ENCODE results near the gene NPVF. TPM values are rescaled to one million over a fixed set of nuclear protein-coding genes. Genes with fewer than 3 reads are reported as not detected.
A peak's percentile ranks its signal among the peaks of the same experiment; 100 is the strongest.

NPVF gene
- total RNA-seq, 3 donors from 2014 or later (not counting 1 experiment from before 2014, with no cell fraction given) = not detected

DNA sequence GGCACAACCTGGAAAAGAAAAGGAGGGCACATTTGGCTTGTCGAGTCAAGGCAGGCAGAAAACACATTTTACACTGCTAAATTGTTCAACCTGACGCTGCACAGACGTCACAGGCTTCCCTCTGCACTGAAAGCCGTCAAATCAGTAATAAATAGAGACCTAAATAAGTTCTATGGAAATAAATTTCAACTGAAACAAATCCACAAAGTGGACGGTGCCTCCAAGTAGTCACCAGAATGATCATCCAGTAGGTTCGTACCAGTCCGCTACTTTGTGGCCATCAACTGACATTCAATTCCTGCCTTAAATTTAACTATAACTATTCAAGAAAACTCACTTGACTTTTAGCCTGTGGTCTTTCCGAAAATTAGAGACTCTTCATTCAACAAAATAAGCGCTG is 49.0 kb downstream of the NPVF start:
- Mint-ChIP-seq H3K4me1 (peaks cover 15 to 22% of the 10 kb centered on the region in 2 donors), H3K36me3 (no peaks in the 10 kb centered on the region), H3K9me3 (no peaks in the 10 kb centered on the region), H3K4me3 (peak overlapping the region; percentile 88), H3K27me3 (ENCODE audit: low read depth in 2 of 2) (peaks cover 2 to 4% of the 10 kb centered on the region in 2 donors), H3K27ac (peak overlapping the region; percentile 73 to 93)
- no peaks in the 10 kb centered on the region for H3K27me3 ChIP-seq (ENCODE audit: control insufficient read depth, insufficient read depth, low read length)
- H3K4me1 ChIP-seq (ENCODE audit: control insufficient read depth, insufficient read depth, low read length) = peaks cover 18% of the 10 kb centered on the region
- 63% methylated on average over 9 of the region's 9 CpGs for WGBS (ENCODE audit: insufficient coverage)
- no peaks in the 10 kb centered on the region for H3K36me3 ChIP-seq (ENCODE audit: control insufficient read depth, insufficient read depth, low read length)
- H3K9me3 ChIP-seq (ENCODE audit: control insufficient read depth, insufficient read depth, low read length) = no peaks in the 10 kb centered on the region
- intact Hi-C loops (cut with micrococcal nuclease) = no loop called here
- DNase-seq (no peak), ATAC-seq (no peak)
- peak overlapping the region; percentile 88 for H3K27ac ChIP-seq (ENCODE audit: low read length)
- H3K4me3 ChIP-seq (ENCODE audit: low read length) = peak overlapping the region; percentile 71
- TF ChIP-seq, protein P1, sequence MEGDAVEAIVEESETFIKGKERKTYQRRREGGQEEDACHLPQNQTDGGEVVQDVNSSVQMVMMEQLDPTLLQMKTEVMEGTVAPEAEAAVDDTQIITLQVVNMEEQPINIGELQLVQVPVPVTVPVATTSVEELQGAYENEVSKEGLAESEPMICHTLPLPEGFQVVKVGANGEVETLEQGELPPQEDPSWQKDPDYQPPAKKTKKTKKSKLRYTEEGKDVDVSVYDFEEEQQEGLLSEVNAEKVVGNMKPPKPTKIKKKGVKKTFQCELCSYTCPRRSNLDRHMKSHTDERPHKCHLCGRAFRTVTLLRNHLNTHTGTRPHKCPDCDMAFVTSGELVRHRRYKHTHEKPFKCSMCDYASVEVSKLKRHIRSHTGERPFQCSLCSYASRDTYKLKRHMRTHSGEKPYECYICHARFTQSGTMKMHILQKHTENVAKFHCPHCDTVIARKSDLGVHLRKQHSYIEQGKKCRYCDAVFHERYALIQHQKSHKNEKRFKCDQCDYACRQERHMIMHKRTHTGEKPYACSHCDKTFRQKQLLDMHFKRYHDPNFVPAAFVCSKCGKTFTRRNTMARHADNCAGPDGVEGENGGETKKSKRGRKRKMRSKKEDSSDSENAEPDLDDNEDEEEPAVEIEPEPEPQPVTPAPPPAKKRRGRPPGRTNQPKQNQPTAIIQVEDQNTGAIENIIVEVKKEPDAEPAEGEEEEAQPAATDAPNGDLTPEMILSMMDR (IDR thresholded peaks at IDR 0.05) = no peak

Other genes starting within 250 kb of the NPVF start
- gene OSBPL3, start 248.3 kb downstream of the NPVF start, total RNA-seq = 10 to 100 TPM; 50.7 to 99.1 (median 65.1) TPM
- 100 to 1,000 TPM; 124 to 197 (median 167) TPM for gene CYCS, start 103.2 kb downstream of the NPVF start, total RNA-seq